IPS DF 4.7 (cell line): ENCODE results near the gene MAJIN.
"Not testable (repeated sequence)": the region's sequence is repeated elsewhere in the genome, so short reads cannot be mapped to it uniquely, and the experiment has no call there.

Experiments used
- DNase-seq: peaks from one replicate; pipeline ENCODE4 v3.0.0-alpha.2; 2013; ENCODE audit warnings: low spot score; ENCODE audit errors: extremely low read depth

The MAJIN gene

GRCh38 chr11:64990222-64990923 lies 18.5 kb upstream of the MAJIN start:
- no peak for DNase-seq

GRCh38 chr11:64989416-64989815 lies 17.5 kb upstream of the MAJIN start:
- no peak for DNase-seq

GRCh38 chr11:64987998-64988854 lies 16.3 kb upstream of the MAJIN start:
- DNase-seq, result no peak

- not testable (repeated sequence) for DNase-seq
Measured at GRCh38 chr11:64983339-64983738, 11.4 kb upstream of the MAJIN start.

- no peak for DNase-seq
Measured at GRCh38 chr11:64976651-64977050, 4.7 kb upstream of the MAJIN start.

GRCh38 chr11:64974124-64974523 lies 2.2 kb upstream of the MAJIN start:
- no peak for DNase-seq

GRCh38 chr11:64970731-64971151 lies 1.2 kb downstream of the MAJIN start:
- DNase-seq, result no peak

- no peak for DNase-seq
Measured at GRCh38 chr11:64969209-64969608, 2.7 kb downstream of the MAJIN start.

- DNase-seq, result no peak
Measured at GRCh38 chr11:64967375-64967774, 4.5 kb downstream of the MAJIN start.

- DNase-seq, result no peak
Measured at GRCh38 chr11:64963072-64963631, 8.8 kb downstream of the MAJIN start.

- no peak for DNase-seq
Measured at GRCh38 chr11:64960719-64961118, 11.2 kb downstream of the MAJIN start.

GRCh38 chr11:64959498-64959897 lies 12.4 kb downstream of the MAJIN start:
- DNase-seq, result no peak

GRCh38 chr11:64954201-64954600 lies 17.7 kb downstream of the MAJIN start:
- DNase-seq, result no peak

GRCh38 chr11:64951529-64951928 lies 20.4 kb downstream of the MAJIN start:
- no peak for DNase-seq

GRCh38 chr11:64947208-64947814 lies 24.6 kb downstream of the MAJIN start:
- no peak for DNase-seq

GRCh38 chr11:64936539-64936938 lies 35.4 kb downstream of the MAJIN start:
- no peak for DNase-seq

- DNase-seq, result peak; percentile 49
Measured at GRCh38 chr11:64935359-64936081, 36.4 kb downstream of the MAJIN start, which contains the start of gene GPHA2. TSS of gene GPHA2 (minus strand) at chr11:64935893. CDS start at chr11:64935460, 433 bp downstream.

GRCh38 chr11:64934682-64935358 lies 37.1 kb downstream of the MAJIN start:
- DNase-seq, result no peak

- DNase-seq, result no peak
Measured at GRCh38 chr11:64933935-64934681, 37.8 kb downstream of the MAJIN start.
